Measurements from ENCODE around the gene SAMD4B. TPM values are rescaled to one million over a fixed set of nuclear protein-coding genes. Genes with fewer than 3 reads are reported as not detected.

SAMD4B gene
- total RNA-seq, 1 donor from 2014 or later: 123 TPM

DNA sequence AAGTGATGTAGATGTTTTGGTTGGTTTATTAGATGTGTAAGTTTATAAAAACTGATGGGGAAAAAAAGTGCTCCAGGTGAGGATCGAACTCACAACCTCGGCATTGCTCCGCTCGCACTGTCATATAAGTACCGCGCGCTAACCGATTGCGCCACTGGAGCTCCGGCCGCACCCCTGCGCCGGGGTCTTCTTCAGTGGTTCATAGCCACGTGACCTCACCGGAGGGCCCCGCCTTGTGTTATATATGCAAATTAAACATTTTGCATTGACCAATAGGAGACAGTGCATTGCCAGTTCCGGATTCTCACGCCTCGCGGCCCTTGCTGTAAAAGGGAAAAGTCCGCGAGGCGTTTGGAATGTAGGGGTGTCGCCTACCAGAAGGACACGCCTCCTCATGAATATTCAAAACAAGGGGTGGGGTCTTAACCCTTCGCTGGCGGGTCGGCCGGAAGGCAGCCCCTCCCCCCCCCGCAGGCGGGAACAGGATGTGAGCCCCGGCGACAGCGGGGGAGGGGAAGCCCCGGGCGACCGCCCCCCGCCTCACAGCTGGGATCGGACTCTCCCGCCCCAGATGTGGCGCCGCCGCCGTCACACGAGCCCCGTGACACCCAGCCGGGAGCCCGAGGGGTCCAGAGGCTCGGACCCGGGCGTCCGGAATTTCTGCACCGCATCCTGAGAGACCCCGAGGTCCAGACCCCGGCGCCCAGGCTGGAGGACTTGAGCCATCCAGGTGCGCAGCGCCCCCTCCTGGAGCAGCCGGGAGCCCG lies 70.1 kb downstream of the SAMD4B start, which contains the start of gene PLEKHG2:
PLEKHG2 (plus strand) TSS at position 570 of the 767 bp plus-strand sequence. CDS start 1,418 bp downstream, outside the sequence.
- TF ChIP-seq, protein P1, sequence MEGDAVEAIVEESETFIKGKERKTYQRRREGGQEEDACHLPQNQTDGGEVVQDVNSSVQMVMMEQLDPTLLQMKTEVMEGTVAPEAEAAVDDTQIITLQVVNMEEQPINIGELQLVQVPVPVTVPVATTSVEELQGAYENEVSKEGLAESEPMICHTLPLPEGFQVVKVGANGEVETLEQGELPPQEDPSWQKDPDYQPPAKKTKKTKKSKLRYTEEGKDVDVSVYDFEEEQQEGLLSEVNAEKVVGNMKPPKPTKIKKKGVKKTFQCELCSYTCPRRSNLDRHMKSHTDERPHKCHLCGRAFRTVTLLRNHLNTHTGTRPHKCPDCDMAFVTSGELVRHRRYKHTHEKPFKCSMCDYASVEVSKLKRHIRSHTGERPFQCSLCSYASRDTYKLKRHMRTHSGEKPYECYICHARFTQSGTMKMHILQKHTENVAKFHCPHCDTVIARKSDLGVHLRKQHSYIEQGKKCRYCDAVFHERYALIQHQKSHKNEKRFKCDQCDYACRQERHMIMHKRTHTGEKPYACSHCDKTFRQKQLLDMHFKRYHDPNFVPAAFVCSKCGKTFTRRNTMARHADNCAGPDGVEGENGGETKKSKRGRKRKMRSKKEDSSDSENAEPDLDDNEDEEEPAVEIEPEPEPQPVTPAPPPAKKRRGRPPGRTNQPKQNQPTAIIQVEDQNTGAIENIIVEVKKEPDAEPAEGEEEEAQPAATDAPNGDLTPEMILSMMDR (IDR thresholded peaks at IDR 0.05; ENCODE audit: insufficient read depth, low read length, poor library complexity, severe bottlenecking): peak; percentile 90

DNA sequence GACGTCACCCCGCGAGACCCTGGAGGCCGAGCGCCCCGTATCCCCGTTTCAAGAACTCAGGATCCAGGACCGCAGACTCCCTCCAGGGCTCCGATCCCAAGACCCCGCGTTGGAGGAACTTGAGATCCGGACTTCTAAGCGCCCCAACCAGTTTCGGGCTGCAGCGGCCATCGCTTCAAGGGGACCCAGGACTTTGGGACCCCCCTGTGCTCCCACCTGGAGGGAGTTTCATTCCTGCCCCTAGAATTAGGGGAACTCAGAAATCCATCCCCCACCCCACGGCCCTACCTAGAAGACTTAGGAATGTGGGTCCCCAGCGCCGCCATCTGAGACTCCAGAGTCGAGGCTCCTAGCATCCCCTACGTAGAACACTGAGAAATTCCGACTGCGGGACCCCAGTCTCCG lies 70.6 kb downstream of the SAMD4B start:
- TF ChIP-seq, protein P1 (IDR thresholded peaks at IDR 0.05; ENCODE audit: insufficient read depth, low read length, poor library complexity, severe bottlenecking): no peak
- peak overlapping the region; percentile 96 for H3K4me3 ChIP-seq (ENCODE audit: low read depth, low read length)
- no peak for DNase-seq (ENCODE audit: low read depth)
- H3K27me3 ChIP-seq (ENCODE audit: control insufficient read depth, insufficient read depth, low read length): no peaks in the 10 kb centered on the region
- H3K36me3 ChIP-seq (ENCODE audit: control insufficient read depth, insufficient read depth, low read length): peaks cover 2% of the 10 kb centered on the region

More for the DNA sequence above, 70.1 kb downstream of the SAMD4B start, which contains the start of gene PLEKHG2:
- Histone ChIP-seq H3K4me3 (ENCODE audit: low read depth, low read length) (peak within 1 kb of the TSS; percentile 96), H3K36me3 (ENCODE audit: control insufficient read depth, insufficient read depth, low read length) (peaks cover 1% of the 10 kb centered on the region), H3K27me3 (ENCODE audit: control insufficient read depth, insufficient read depth, low read length) (no peaks in the 10 kb centered on the region)
- peak; percentile 98 for DNase-seq (ENCODE audit: low read depth)

DNA sequence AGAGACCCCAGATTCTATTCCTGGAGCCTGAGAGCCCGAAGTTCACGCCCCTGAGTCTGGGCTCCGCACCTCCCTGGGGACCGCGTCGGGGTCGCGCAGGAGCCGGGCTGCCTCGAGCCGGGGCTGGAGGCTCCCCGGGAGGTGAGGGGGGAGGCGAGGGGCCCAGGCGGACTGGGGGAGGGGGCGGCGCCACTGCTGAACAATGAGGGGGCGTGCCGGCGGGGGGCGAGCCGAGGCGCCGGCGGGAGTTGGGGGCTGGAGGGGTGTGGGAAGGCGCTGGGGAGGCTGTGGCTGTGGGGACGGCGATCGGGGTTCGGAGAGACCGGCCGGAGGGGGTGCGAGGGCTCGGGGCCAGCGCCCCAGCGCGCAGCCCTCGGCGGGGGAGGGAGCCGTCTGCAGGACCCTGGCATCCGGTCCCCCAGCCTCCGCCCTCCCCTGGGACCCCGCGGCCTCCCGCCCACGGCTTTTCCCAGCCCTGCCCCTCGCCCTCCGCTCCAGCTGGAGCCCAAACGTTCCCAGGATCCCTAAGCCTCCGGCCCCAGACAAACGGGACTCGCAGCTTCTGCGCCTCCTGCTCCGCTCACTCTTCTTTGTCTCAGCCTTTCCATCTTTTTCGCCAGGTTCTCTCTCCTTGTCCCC lies 71.2 kb downstream of the SAMD4B start:
- TF ChIP-seq, protein P1 (IDR thresholded peaks at IDR 0.05; ENCODE audit: insufficient read depth, low read length, poor library complexity, severe bottlenecking): no peak
- Histone ChIP-seq H3K36me3 (ENCODE audit: control insufficient read depth, insufficient read depth, low read length) (peaks cover 1% of the 10 kb centered on the region), H3K4me3 (ENCODE audit: low read depth, low read length) (peak overlapping the region; percentile 96), H3K27me3 (ENCODE audit: control insufficient read depth, insufficient read depth, low read length) (no peaks in the 10 kb centered on the region)
- DNase-seq (ENCODE audit: low read depth): no peak

DNA sequence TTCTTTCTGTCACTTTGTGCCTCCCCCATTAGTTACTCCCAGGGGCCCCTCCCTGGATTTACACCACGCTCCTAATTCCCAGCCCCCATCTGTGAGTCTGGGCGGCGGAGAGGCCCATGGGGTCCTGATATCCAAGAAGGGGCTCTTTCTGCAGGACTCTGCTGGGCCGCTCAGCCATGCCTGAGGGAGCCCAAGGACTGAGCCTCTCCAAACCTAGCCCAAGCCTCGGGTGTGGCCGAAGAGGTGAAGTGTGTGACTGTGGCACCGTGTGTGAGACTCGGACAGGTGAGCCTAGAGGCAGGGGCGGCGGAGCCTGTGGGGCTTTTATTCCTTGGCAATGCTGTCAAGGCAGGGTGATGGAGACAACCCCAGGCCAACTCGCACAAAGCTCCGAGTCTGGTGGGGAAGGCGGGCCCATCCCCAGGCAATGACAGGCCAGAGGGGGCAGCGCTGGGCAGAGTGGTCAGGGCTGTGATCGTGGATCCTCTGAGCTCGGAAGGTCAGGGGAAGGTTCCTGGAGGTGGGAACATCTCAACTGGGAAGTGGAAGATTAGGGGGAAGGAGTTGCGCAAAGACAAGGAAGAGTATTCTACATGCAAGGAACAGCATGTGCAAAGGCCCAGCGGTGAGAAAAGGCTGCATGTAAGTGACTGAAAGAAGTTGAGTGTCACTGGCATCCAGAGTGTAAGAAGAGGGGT lies 71.8 kb downstream of the SAMD4B start:
- no peak for DNase-seq (ENCODE audit: low read depth)
- H3K36me3 ChIP-seq (ENCODE audit: control insufficient read depth, insufficient read depth, low read length): peaks cover 5% of the 10 kb centered on the region
- H3K27me3 ChIP-seq (ENCODE audit: control insufficient read depth, insufficient read depth, low read length): no peaks in the 10 kb centered on the region
- peak overlapping the region; percentile 96 for H3K4me3 ChIP-seq (ENCODE audit: low read depth, low read length)
- TF ChIP-seq, protein P1 (IDR thresholded peaks at IDR 0.05; ENCODE audit: insufficient read depth, low read length, poor library complexity, severe bottlenecking): peak; percentile 7

DNA sequence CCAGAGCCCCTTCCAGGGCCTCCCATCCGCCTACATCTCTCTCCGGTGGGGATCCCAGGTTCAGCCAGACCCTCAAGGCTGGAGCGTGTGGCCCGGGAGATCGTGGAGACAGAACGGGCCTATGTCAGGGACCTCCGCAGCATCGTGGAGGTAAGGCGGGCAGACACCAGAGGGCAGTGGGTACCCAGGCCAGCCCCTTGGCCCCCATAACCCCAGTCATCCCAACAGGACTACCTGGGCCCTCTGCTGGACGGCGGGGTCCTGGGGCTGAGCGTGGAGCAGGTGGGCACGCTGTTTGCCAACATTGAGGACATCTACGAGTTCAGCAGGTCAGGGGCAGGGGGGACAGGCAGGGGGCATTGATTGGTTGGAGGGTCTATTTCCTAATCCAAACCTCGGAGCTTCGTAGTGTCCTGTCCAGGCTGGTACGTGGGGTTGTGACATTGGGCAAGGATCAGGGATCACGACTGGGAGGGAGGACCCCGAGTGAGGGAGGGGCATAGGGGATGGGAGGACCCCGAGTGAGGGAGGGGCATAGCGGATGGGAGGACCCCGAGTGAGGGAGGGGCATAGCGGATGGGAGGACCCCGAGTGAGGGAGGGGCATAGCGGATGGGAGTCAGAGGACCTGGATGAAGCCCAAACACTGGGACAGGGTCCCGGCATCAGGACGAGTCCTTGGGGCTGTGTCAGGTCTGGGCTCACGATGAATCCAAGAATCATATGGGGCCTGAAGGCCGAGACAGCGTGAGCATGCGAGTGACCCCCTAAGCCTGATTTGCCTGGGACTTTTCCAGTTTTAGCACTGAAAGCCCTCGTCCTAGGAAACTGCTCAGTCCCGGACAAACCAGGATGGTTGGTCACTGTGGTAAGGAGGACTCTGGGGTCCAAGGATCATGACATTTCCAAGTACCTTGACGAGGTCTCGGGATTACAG lies 73.2 kb downstream of the SAMD4B start:
- no peak for DNase-seq (ENCODE audit: low read depth)
- TF ChIP-seq, protein P1 (IDR thresholded peaks at IDR 0.05; ENCODE audit: insufficient read depth, low read length, poor library complexity, severe bottlenecking): no peak
- Histone ChIP-seq H3K36me3 (ENCODE audit: control insufficient read depth, insufficient read depth, low read length) (peaks cover 6% of the 10 kb centered on the region), H3K4me3 (ENCODE audit: low read depth, low read length) (peak overlapping the region; percentile 96), H3K27me3 (ENCODE audit: control insufficient read depth, insufficient read depth, low read length) (no peaks in the 10 kb centered on the region)

Measured in kidney epithelial cell (primary cell).